NT2/D1 (cell line): ENCODE data around the gene SLC27A4.

Source experiments
- DNase-seq: peaks from one replicate; pipeline ENCODE4 v3.0.0-alpha.2; 2011; ENCODE audit warnings: low read depth, low spot score
- H3K27me3 ChIP-seq: 2 replicates; pipeline ENCODE4 v1.6.0; 2011; ENCODE audit warnings: mild to moderate bottlenecking; ENCODE audit not compliant: insufficient read length, insufficient read depth
- H3K36me3 ChIP-seq: 2 replicates; pipeline ENCODE4 v1.6.1; 2011; ENCODE audit warnings: mild to moderate bottlenecking, low read length, mixed read lengths; ENCODE audit not compliant: insufficient read depth, insufficient read length
- H3K4me1 ChIP-seq: 2 replicates; pipeline ENCODE4 v1.5.1; 2011; ENCODE audit not compliant: insufficient read depth, insufficient read length
- H3K4me3 ChIP-seq: 2 replicates; pipeline ENCODE4 v1.5.1; 2011; ENCODE audit warnings: low read depth; ENCODE audit not compliant: insufficient read length
- H3K9ac ChIP-seq: 2 replicates; pipeline ENCODE4 v1.6.0; 2011; ENCODE audit warnings: low read depth; ENCODE audit not compliant: insufficient read length
- H3K9me3 ChIP-seq: 2 replicates; pipeline ENCODE4 v1.5.1; 2011; ENCODE audit warnings: mild to moderate bottlenecking, low read length; ENCODE audit not compliant: insufficient read depth
- SUZ12 ChIP-seq: IDR thresholded peaks from 2 replicates; pipeline ENCODE4 v1.6.1; 2011; ENCODE audit not compliant: insufficient read length, insufficient read depth; ENCODE audit errors: extremely low read depth
- YY1 ChIP-seq: IDR thresholded peaks from 2 replicates; pipeline ENCODE4 v1.6.1; 2011; ENCODE audit not compliant: insufficient read length, insufficient read depth
- ZNF274 ChIP-seq: IDR thresholded peaks from 2 replicates; pipeline ENCODE4 v1.6.1; 2011; ENCODE audit warnings: mild to moderate bottlenecking, low read depth, low read length

SLC27A4 gene

GRCh38 chr9:128298535-128299482 lies 41.5 kb upstream of the SLC27A4 start:
- no peaks in the 10 kb centered on the region for H3K27me3 ChIP-seq
- H3K9me3 ChIP-seq, result no peaks in the 10 kb centered on the region
- no peaks in the 10 kb centered on the region for H3K36me3 ChIP-seq
- no peak overlapping the region for H3K4me3 ChIP-seq
- H3K4me1 ChIP-seq, result peaks cover 4% of the 10 kb centered on the region
- TF ChIP-seq SUZ12 (no peak), YY1 (no peak)
- H3K9ac ChIP-seq, result no peak overlapping the region
- DNase-seq, result no peak

GRCh38 chr9:128304136-128304970 lies 36.0 kb upstream of the SLC27A4 start:
- TF ChIP-seq YY1 (no peak), SUZ12 (no peak), ZNF274 (no peak)
- DNase-seq, result no peak
- peaks cover 8% of the 10 kb centered on the region for H3K4me1 ChIP-seq

GRCh38 chr9:128304971-128305288 lies 35.4 kb upstream of the SLC27A4 start:
- Histone ChIP-seq H3K36me3 (peaks cover 25% of the 10 kb centered on the region), H3K9me3 (no peaks in the 10 kb centered on the region), H3K9ac (no peak overlapping the region), H3K27me3 (no peaks in the 10 kb centered on the region), H3K4me3 (no peak overlapping the region), H3K4me1 (peaks cover 8% of the 10 kb centered on the region)
- no peak for TF ChIP-seq YY1
- TF ChIP-seq SUZ12, result no peak
- no peak for TF ChIP-seq ZNF274
- DNase-seq, result no peak

More at GRCh38 chr9:128304136-128304970, 36.0 kb upstream of the SLC27A4 start:
- H3K9ac ChIP-seq, result no peak overlapping the region
- H3K4me3 ChIP-seq, result no peak overlapping the region
- H3K36me3 ChIP-seq, result peaks cover 20% of the 10 kb centered on the region
- no peaks in the 10 kb centered on the region for H3K9me3 ChIP-seq
- H3K27me3 ChIP-seq, result no peaks in the 10 kb centered on the region

GRCh38 chr9:128309551-128309950 lies 30.8 kb upstream of the SLC27A4 start:
- Histone ChIP-seq H3K9me3 (no peaks in the 10 kb centered on the region), H3K9ac (no peak overlapping the region), H3K27me3 (no peaks in the 10 kb centered on the region), H3K4me1 (peaks cover 5% of the 10 kb centered on the region), H3K36me3 (peaks cover 54% of the 10 kb centered on the region), H3K4me3 (no peak overlapping the region)
- DNase-seq, result no peak
- TF ChIP-seq ZNF274, result no peak
- no peak for TF ChIP-seq SUZ12
- no peak for TF ChIP-seq YY1

- H3K27me3 ChIP-seq, result no peaks in the 10 kb centered on the region
- H3K9me3 ChIP-seq, result no peaks in the 10 kb centered on the region
- no peak overlapping the region for H3K9ac ChIP-seq
- peaks cover 59% of the 10 kb centered on the region for H3K36me3 ChIP-seq
- no peaks in the 10 kb centered on the region for H3K4me1 ChIP-seq
- TF ChIP-seq YY1 (no peak), SUZ12 (no peak), ZNF274 (no peak)
- no peak for DNase-seq
- H3K4me3 ChIP-seq, result no peak overlapping the region
Measured at GRCh38 chr9:128310461-128310860, 29.9 kb upstream of the SLC27A4 start.

GRCh38 chr9:128314697-128315096 lies 25.6 kb upstream of the SLC27A4 start:
- H3K4me3 ChIP-seq, result no peak overlapping the region
- no peaks in the 10 kb centered on the region for H3K27me3 ChIP-seq
- H3K9me3 ChIP-seq, result no peaks in the 10 kb centered on the region
- peaks cover 62% of the 10 kb centered on the region for H3K36me3 ChIP-seq
- no peak overlapping the region for H3K9ac ChIP-seq
- TF ChIP-seq ZNF274, result no peak
- no peak for TF ChIP-seq SUZ12
- no peak for TF ChIP-seq YY1
- no peak for DNase-seq
- no peaks in the 10 kb centered on the region for H3K4me1 ChIP-seq

- Histone ChIP-seq H3K36me3 (peaks cover 52% of the 10 kb centered on the region), H3K4me1 (no peaks in the 10 kb centered on the region), H3K9ac (no peak overlapping the region), H3K9me3 (no peaks in the 10 kb centered on the region), H3K4me3 (no peak overlapping the region), H3K27me3 (no peaks in the 10 kb centered on the region)
- DNase-seq, result no peak
- no peak for TF ChIP-seq SUZ12
- TF ChIP-seq YY1, result no peak
- TF ChIP-seq ZNF274, result no peak
Measured at GRCh38 chr9:128316421-128316820, 23.9 kb upstream of the SLC27A4 start.
